ENCODE results near the gene MBD3. TPM values are rescaled to one million over a fixed set of nuclear protein-coding genes. Genes with fewer than 3 reads are reported as not detected.

The MBD3 gene
- total RNA-seq, 1 experiment from 2014 or later, result 164 TPM

GRCh38 chr19:1605236-1606137 lies 12.8 kb upstream of the MBD3 start, which contains the start of gene UQCR11:
Gene UQCR11 (minus strand): TSS chr19:1605462. CDS start chr19:1605409, 53 bp downstream.
- peak; percentile 97 for DNase-seq (ENCODE audit: low spot score)
- in situ Hi-C loops (cut with HindIII; ENCODE audit: low sequenced_read_pairs), result no loop called here

- in situ Hi-C loops (cut with HindIII; ENCODE audit: low sequenced_read_pairs), result no loop called here
- DNase-seq (ENCODE audit: low spot score), result no peak
Measured at GRCh38 chr19:1602091-1602707, 9.5 kb upstream of the MBD3 start.

- in situ Hi-C loops (cut with HindIII; ENCODE audit: low sequenced_read_pairs), result no loop called here
- DNase-seq (ENCODE audit: low spot score), result no peak
Measured at GRCh38 chr19:1601613-1602064, 9.0 kb upstream of the MBD3 start.

GRCh38 chr19:1599460-1599846 lies 6.8 kb upstream of the MBD3 start:
- in situ Hi-C loops (cut with HindIII; ENCODE audit: low sequenced_read_pairs), result no loop called here
- DNase-seq (ENCODE audit: low spot score), result no peak

DNA sequence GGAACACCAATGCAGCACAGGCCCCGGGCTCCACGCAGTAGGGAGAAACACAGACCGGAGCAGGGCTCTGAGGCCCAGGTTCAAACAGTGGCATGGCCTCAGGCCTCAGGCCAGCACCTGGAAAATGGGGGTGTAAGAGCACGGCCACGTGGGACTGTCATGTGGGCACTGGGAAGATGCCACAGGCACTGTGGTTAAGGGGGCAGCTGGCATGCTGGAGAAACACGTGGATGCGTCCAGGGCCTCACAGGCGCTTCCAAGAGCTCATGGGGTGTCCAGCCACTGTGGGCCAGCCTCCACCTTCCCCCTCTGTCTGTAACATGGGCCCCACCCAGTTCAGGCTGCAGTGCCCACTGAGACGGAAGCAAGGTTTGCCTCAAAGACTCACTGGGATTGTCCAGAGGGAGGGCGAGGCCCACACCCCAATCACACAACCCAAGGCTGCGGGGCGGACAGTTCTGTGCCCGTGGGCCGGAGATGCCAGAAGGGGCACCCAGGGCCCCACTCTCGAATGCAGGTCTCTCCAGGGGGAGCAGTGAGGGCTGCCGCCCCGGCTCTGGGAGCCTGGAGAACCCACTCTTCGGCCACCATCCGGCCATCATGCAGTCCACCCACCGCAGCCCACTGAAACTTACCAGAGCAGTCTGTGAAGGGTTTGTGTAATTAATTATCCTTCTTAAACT lies 6.3 kb upstream of the MBD3 start:
- in situ Hi-C loops (cut with HindIII; ENCODE audit: low sequenced_read_pairs), result no loop called here
- no peak for DNase-seq (ENCODE audit: low spot score)

GRCh38 chr19:1593501-1593772 lies 772 bp upstream of the MBD3 start:
- in situ Hi-C loops (cut with HindIII; ENCODE audit: low sequenced_read_pairs), result no loop called here
- no peak for DNase-seq (ENCODE audit: low spot score)

DNA sequence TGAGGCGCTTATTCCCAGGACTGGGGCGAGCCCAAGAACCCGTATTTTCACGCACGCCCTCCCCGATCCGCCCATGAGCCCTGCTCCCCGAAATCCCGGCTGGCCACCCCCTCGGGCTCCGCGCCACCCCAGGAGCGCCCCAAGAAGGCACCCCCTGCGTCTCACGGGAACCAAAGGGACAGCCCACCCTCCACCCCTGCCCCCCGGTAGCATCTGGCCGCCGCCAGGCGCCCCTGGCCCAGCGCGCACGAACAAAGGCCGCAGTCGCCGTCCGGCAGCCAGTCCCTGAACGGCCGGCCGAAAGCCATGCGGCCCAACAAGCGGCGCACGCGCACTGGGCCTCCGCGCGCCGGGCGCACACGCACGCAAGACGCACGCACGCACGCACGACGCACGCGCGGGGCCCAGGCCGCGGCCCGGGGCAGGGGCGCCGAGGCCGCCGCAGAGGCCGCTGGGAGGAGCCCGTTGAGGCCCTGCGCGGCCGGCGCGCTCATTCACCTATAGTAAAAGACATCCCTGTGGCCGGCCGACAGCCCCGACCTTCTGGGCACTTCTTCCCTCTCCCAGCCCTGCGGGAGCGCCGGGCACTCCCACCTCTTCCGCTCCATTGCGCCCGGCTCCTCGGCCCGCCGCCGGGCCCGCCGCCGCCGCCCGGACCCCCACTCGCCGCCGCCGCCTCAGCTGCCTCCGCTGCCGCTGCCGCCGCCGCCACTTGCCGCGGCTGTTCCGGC lies 476 bp downstream of the MBD3 start:
- in situ Hi-C loops (cut with HindIII; ENCODE audit: low sequenced_read_pairs), result no loop called here
- DNase-seq (ENCODE audit: low spot score), result peak; percentile 80

GRCh38 chr19:1591421-1592023 lies 1.1 kb downstream of the MBD3 start:
- in situ Hi-C loops (cut with HindIII; ENCODE audit: low sequenced_read_pairs), result no loop called here
- no peak for DNase-seq (ENCODE audit: low spot score)

GRCh38 chr19:1590641-1591397 lies 1.8 kb downstream of the MBD3 start:
- DNase-seq (ENCODE audit: low spot score), result no peak
- in situ Hi-C loops (cut with HindIII; ENCODE audit: low sequenced_read_pairs), result no loop called here

DNA sequence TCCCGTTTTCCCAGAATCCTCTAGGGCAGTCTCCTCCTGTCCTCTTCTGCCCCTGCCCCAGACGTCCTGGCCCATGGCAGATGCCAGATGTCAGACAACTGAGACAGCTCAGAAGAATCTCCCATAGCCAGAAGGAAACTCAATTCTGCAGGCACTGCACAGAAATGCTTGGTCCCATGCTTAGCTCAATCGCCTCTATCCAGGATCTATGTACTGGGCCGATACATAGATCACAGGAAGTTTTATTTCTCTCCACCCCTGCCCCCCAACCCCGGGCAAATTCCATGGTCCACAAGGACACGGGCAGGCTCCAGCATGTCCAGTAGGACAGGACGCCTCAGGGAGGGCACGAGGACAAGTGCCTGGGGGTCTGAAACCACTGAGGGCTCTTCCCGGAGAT lies 4.8 kb downstream of the MBD3 start:
- in situ Hi-C loops (cut with HindIII; ENCODE audit: low sequenced_read_pairs), result no loop called here
- no peak for DNase-seq (ENCODE audit: low spot score)

DNA sequence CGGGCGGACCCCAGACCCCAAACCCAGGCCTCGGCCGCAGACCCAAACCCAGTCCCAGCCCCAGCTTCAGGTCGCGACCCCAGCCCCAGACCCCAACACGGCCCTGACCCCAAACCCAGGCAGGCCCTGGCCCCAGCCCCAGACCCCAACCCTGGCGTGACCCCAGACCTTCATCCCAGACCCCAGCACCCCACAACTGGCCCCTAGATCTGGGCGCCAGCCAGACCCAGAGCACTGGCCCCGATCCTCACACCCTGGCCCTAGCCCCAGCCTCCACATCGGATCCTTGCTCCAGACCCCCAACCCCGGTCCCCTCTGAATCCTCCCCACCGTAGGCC lies 7.5 kb downstream of the MBD3 start:
- in situ Hi-C loops (cut with HindIII; ENCODE audit: low sequenced_read_pairs), result no loop called here
- DNase-seq (ENCODE audit: low spot score), result no peak

DNA sequence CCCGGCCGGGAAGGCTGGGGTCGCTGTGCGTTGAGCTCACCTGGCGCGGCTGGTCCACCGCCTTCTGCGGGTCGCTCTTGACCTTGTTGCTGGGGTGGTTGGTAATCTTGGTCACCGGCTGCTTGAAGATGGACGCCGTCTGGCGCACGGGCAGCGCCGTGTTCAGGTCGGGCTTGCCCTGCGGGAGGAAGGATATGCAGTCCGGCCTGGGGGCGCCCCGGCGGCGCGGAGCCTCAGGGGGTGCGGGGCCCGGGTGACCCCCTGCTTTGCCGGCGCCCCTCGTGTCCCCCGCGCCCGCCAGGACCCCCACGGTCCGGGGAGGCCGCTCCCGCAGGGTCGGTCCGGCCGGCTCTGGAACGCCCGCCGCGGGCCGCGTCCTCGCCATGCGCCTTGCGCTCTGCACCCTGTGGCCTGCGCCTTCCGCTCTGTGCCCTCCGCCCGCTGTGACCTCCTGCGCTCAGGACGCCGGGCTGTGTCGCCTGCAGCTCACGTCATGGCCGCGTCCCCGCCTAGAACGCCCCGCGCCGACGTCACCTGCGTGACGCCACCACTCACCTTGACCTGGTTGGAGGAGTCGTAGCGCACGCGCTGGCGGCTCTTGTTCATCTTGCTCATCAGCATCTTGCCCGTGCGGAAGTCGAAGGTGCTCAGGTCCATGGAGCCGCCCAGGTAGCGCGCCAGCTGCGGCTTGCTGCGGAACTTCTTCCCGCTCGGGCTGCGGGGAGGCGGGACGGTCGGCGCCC lies 8.0 kb downstream of the MBD3 start:
- no peak for DNase-seq (ENCODE audit: low spot score)
- in situ Hi-C loops (cut with HindIII; ENCODE audit: low sequenced_read_pairs), result no loop called here

GRCh38 chr19:1582201-1582600 lies 10.5 kb downstream of the MBD3 start:
- in situ Hi-C loops (cut with HindIII; ENCODE audit: low sequenced_read_pairs), result no loop called here
- DNase-seq (ENCODE audit: low spot score), result no peak

GRCh38 chr19:1580957-1581356 lies 11.7 kb downstream of the MBD3 start:
- DNase-seq (ENCODE audit: low spot score), result no peak
- in situ Hi-C loops (cut with HindIII; ENCODE audit: low sequenced_read_pairs), result no loop called here

DNA sequence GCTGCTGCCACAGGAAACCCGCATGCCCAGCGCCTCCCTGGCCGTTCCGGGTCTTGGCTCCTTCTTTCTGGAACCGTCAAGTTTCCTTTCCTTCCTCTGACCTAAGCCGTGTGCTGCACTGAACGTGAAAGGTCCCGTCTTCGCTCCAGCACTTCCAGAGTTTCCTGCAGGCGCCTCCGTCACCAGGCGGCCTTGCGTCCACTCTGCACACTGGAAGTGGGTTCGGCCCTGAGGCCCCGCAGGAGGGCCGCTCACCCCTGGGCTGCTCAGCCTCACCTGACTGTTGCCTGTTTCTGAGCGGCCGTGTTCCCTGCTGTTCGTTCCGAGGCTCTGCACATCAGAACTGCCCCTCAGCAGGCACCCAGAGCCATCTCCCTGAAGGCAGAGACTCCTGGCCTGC lies 12.3 kb downstream of the MBD3 start:
- in situ Hi-C loops (cut with HindIII; ENCODE audit: low sequenced_read_pairs), result no loop called here
- DNase-seq (ENCODE audit: low spot score), result no peak

DNA sequence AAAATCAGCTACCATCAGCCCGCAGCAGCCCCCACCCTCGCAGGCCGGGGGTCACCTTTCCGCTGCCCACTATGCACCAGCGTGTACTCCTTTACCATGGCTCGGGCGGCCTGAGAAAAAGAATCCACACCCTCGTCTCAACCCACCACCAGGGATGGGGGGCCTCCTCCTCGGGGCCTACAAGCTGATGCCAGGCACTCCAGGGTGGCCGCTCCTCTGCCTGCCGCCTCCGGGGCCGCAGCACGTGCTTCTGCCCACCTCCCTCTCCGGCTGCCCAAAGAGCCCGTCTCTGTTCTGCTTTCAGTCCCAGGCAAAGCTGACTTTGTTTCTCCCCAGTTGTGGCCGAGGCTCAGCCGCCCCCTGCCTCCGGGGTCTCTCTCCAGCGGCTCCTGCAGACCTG lies 13.4 kb downstream of the MBD3 start:
- in situ Hi-C loops (cut with HindIII; ENCODE audit: low sequenced_read_pairs), result no loop called here
- DNase-seq (ENCODE audit: low spot score), result no peak

DNA sequence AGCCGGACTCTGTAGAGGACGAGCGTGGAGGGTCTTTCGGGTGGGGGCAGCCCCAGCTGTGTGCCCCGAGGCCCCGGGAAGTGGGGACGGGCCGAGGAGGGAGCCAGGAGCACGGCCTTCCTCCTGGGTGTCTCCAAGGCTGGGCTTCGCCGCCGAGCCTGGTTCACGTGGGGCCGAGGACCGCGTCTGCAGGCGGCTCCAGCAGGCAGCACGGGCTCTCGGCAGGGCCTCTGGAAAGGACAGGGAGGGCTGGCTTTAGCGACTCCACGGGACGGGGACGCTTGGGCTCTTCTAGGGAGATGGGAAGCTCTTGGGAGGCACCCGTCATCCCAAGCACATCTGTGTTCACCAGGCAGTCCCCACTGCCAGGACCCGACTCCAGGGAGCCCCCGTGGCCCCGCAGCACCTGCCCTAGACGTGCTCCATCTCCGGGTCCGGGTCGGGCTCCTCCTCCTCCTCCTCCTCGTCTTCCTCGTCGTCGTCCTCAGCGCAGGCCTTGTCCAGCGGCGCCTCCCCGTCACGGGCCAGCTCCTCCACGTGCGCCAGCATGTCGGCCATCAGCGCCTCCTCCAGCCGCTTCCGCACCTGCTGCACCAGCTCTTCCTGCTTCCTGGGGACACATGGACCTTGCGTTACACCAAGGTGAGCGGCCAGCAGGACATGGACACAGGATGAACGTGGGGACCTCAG lies 14.6 kb downstream of the MBD3 start:
- in situ Hi-C loops (cut with HindIII; ENCODE audit: low sequenced_read_pairs), result no loop called here
- peak; percentile 23 for DNase-seq (ENCODE audit: low spot score)
